ENCODE results near the gene TXNL4A.

DNA sequence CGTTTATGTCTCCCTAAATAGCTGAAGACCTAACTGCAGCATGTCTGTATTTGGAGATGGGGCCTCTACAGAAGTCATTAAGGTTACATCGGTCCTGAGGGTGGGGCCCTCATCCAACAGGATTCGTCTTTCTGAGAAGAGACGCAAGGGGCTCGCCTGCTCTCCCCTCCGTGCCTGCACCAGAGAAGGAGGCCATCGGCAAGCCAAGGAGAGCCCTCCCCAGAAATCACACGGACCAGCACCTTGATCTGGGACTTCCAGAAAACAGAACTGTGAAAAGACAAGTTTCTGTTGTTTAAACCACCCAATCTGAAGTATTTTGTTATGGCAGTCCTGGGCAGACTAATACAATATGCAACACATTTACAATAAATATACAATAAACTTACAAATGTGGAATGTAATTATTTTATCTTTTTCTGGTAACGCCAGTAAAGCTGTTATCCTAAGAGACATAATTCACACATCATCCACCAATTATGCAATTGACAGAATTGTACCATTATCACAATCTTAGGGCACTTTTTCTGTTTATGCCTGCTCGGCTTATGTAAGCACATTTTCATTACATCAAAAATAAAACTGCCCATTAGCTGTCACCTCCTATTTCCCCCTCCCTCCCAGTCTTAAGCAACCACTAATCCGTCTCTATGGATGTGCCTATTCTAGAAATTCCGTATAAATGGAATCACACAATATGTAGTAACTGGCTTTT lies 17.8 kb downstream of the TXNL4A start:
- no peak for TF ChIP-seq GATA2 (CRISPR knock-in tag; IDR thresholded peaks at IDR 0.05)
- TF ChIP-seq, protein P1, sequence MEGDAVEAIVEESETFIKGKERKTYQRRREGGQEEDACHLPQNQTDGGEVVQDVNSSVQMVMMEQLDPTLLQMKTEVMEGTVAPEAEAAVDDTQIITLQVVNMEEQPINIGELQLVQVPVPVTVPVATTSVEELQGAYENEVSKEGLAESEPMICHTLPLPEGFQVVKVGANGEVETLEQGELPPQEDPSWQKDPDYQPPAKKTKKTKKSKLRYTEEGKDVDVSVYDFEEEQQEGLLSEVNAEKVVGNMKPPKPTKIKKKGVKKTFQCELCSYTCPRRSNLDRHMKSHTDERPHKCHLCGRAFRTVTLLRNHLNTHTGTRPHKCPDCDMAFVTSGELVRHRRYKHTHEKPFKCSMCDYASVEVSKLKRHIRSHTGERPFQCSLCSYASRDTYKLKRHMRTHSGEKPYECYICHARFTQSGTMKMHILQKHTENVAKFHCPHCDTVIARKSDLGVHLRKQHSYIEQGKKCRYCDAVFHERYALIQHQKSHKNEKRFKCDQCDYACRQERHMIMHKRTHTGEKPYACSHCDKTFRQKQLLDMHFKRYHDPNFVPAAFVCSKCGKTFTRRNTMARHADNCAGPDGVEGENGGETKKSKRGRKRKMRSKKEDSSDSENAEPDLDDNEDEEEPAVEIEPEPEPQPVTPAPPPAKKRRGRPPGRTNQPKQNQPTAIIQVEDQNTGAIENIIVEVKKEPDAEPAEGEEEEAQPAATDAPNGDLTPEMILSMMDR (IDR thresholded peaks at IDR 0.05), result no peak
- TF ChIP-seq, protein P2, sequence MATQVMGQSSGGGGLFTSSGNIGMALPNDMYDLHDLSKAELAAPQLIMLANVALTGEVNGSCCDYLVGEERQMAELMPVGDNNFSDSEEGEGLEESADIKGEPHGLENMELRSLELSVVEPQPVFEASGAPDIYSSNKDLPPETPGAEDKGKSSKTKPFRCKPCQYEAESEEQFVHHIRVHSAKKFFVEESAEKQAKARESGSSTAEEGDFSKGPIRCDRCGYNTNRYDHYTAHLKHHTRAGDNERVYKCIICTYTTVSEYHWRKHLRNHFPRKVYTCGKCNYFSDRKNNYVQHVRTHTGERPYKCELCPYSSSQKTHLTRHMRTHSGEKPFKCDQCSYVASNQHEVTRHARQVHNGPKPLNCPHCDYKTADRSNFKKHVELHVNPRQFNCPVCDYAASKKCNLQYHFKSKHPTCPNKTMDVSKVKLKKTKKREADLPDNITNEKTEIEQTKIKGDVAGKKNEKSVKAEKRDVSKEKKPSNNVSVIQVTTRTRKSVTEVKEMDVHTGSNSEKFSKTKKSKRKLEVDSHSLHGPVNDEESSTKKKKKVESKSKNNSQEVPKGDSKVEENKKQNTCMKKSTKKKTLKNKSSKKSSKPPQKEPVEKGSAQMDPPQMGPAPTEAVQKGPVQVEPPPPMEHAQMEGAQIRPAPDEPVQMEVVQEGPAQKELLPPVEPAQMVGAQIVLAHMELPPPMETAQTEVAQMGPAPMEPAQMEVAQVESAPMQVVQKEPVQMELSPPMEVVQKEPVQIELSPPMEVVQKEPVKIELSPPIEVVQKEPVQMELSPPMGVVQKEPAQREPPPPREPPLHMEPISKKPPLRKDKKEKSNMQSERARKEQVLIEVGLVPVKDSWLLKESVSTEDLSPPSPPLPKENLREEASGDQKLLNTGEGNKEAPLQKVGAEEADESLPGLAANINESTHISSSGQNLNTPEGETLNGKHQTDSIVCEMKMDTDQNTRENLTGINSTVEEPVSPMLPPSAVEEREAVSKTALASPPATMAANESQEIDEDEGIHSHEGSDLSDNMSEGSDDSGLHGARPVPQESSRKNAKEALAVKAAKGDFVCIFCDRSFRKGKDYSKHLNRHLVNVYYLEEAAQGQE (IDR thresholded peaks at IDR 0.05; ENCODE audit: low read depth, low read length), result no peak

All from SK-N-SH (cell line).